T1000 (cell line): Measurements from ENCODE around the gene ORC3.
"Not testable (repeated sequence)": the region's sequence is repeated elsewhere in the genome, so short reads cannot be mapped to it uniquely, and the experiment has no call there.

Experiments
- DNase-seq: peaks from one replicate; lab custom pipeline; 2025; ENCODE audit warnings: mixed read lengths; lab: John Stamatoyannopoulos, UW

The ORC3 gene

GRCh38 chr6:87600576-87600975 is 10.6 kb downstream of the ORC3 start:
- DNase-seq, result no peak

- no peak for DNase-seq
These were observed 16.3 kb downstream of the ORC3 start for GRCh38 chr6:87606199-87606598.

- DNase-seq, result no peak
These were observed 18.9 kb downstream of the ORC3 start for GRCh38 chr6:87608802-87609201.

GRCh38 chr6:87613018-87613417 is 23.1 kb downstream of the ORC3 start:
- DNase-seq, result not testable (repeated sequence)

- no peak for DNase-seq
These were observed 27.5 kb downstream of the ORC3 start for GRCh38 chr6:87617405-87617804.

GRCh38 chr6:87618531-87618930 is 28.6 kb downstream of the ORC3 start:
- no peak for DNase-seq

GRCh38 chr6:87623248-87623647 is 33.3 kb downstream of the ORC3 start:
- no peak for DNase-seq

GRCh38 chr6:87628424-87628823 is 38.5 kb downstream of the ORC3 start:
- no peak for DNase-seq

- DNase-seq, result no peak
These were observed 38.9 kb downstream of the ORC3 start for GRCh38 chr6:87628881-87629280.

- DNase-seq, result no peak
These were observed 40.8 kb downstream of the ORC3 start for GRCh38 chr6:87630746-87631145.

GRCh38 chr6:87633851-87634250 is 43.9 kb downstream of the ORC3 start:
- DNase-seq, result no peak

- no peak for DNase-seq
These were observed 46.4 kb downstream of the ORC3 start for GRCh38 chr6:87636315-87636714.

GRCh38 chr6:87637106-87637505 is 47.2 kb downstream of the ORC3 start:
- DNase-seq, result no peak

- no peak for DNase-seq
These were observed 49.4 kb downstream of the ORC3 start for GRCh38 chr6:87639373-87639772.

GRCh38 chr6:87641065-87641692 is 51.2 kb downstream of the ORC3 start:
- DNase-seq, result no peak

GRCh38 chr6:87645080-87645479 is 55.1 kb downstream of the ORC3 start:
- DNase-seq, result no peak

GRCh38 chr6:87653074-87653962 is 63.4 kb downstream of the ORC3 start:
- no peak for DNase-seq

GRCh38 chr6:87654122-87654521 is 64.2 kb downstream of the ORC3 start:
- no peak for DNase-seq

GRCh38 chr6:87654875-87655454 is 65.0 kb downstream of the ORC3 start:
- DNase-seq, result no peak

- DNase-seq, result no peak
These were observed 65.9 kb downstream of the ORC3 start for GRCh38 chr6:87655824-87656223.

- DNase-seq, result no peak
These were observed 66.9 kb downstream of the ORC3 start for GRCh38 chr6:87656857-87657256.

GRCh38 chr6:87658516-87658915 is 68.6 kb downstream of the ORC3 start:
- DNase-seq, result no peak
